ENCODE data around the gene RHBDF1.
A peak's percentile ranks its signal among the peaks of the same experiment; 100 is the strongest.

The RHBDF1 gene

GRCh38 chr16:96935-97381 lies 24.5 kb upstream of the RHBDF1 start:
- peak; percentile 71 to 82 (median 77) for DNase-seq (ENCODE audit: low read depth in 4 of 4, low spot score in 1 of 4)

- DNase-seq (ENCODE audit: low read depth in 4 of 4, low spot score in 1 of 4) = no peak
Observed at GRCh38 chr16:94918-95265, 22.5 kb upstream of the RHBDF1 start.

- DNase-seq (ENCODE audit: low read depth in 4 of 4, low spot score in 1 of 4) = no peak
Observed at GRCh38 chr16:92431-93339, 20.3 kb upstream of the RHBDF1 start.

GRCh38 chr16:91484-91883 lies 19.1 kb upstream of the RHBDF1 start:
- no peak for DNase-seq (ENCODE audit: low read depth in 4 of 4, low spot score in 1 of 4)

GRCh38 chr16:89391-90302 lies 17.2 kb upstream of the RHBDF1 start:
- no peak for DNase-seq (ENCODE audit: low read depth in 4 of 4, low spot score in 1 of 4)

GRCh38 chr16:88613-89012 lies 16.2 kb upstream of the RHBDF1 start:
- DNase-seq (ENCODE audit: low read depth in 4 of 4, low spot score in 1 of 4) = no peak

GRCh38 chr16:86483-86952 lies 14.1 kb upstream of the RHBDF1 start:
- no peak for DNase-seq (ENCODE audit: low read depth in 4 of 4, low spot score in 1 of 4)

- DNase-seq (ENCODE audit: low read depth in 4 of 4, low spot score in 1 of 4) = no peak
Observed at GRCh38 chr16:85865-86264, 13.4 kb upstream of the RHBDF1 start.

- no peak for DNase-seq (ENCODE audit: low read depth in 4 of 4, low spot score in 1 of 4)
Observed at GRCh38 chr16:85407-85782, 13.0 kb upstream of the RHBDF1 start.

GRCh38 chr16:84718-85406 lies 12.4 kb upstream of the RHBDF1 start:
- DNase-seq (ENCODE audit: low read depth in 4 of 4, low spot score in 1 of 4) = peak in 3 of 4 experiments; percentile 9 to 54 (median 35)

- DNase-seq (ENCODE audit: low read depth in 4 of 4, low spot score in 1 of 4) = no peak
Observed at GRCh38 chr16:83781-84615, 11.6 kb upstream of the RHBDF1 start.

GRCh38 chr16:83060-83603 lies 10.7 kb upstream of the RHBDF1 start:
- no peak for DNase-seq (ENCODE audit: low read depth in 4 of 4, low spot score in 1 of 4)

GRCh38 chr16:79151-80054 lies 7.0 kb upstream of the RHBDF1 start:
- no peak for DNase-seq (ENCODE audit: low read depth in 4 of 4, low spot score in 1 of 4)

- no peak for DNase-seq (ENCODE audit: low read depth in 4 of 4, low spot score in 1 of 4)
Observed at GRCh38 chr16:78444-79150, 6.2 kb upstream of the RHBDF1 start.

- peak; percentile 49 to 81 (median 76) for DNase-seq (ENCODE audit: low read depth in 4 of 4, low spot score in 1 of 4)
Observed at GRCh38 chr16:77807-78443, 5.5 kb upstream of the RHBDF1 start, which contains the start of gene MPG. TSS of gene MPG (plus strand) at chr16:78225. CDS start at chr16:78310, 85 bp downstream.

- DNase-seq (ENCODE audit: low read depth in 4 of 4, low spot score in 1 of 4) = peak in 1 of 4 experiments; percentile 31
Observed at GRCh38 chr16:77273-77806, 4.9 kb upstream of the RHBDF1 start.

- no peak for DNase-seq (ENCODE audit: low read depth in 4 of 4, low spot score in 1 of 4)
Observed at GRCh38 chr16:76535-77272, 4.3 kb upstream of the RHBDF1 start.
